Esophagus squamous epithelium (tissue), 4 donors: Measurements from ENCODE around the gene SPATS2L.

Experiments used
- CTCF ChIP-seq, 6 experiments: fragments of 450-650 bp in 4 of 6; fragments of 200-600 bp in 2 of 6; sonication (generic) in 2 of 6; IDR thresholded peaks; one replicate each; pipeline ENCODE4 v1.5.1; 2016 to 2019; ENCODE audit warnings: antibody characterized with exemption in 6 of 6, mild to moderate bottlenecking in 4 of 6, moderate library complexity in 4 of 6
- POLR2A ChIP-seq, 4 donors: fragments of 450-650 bp; IDR thresholded peaks; one replicate each; pipeline ENCODE4 v1.6.1; 2017; ENCODE audit warnings: antibody characterized with exemption in 4 of 4, mild to moderate bottlenecking in 4 of 4, moderate library complexity in 3 of 4

- TF ChIP-seq POLR2A (IDR thresholded peaks at IDR 0.05), result no peak
- TF ChIP-seq CTCF (IDR thresholded peaks at IDR 0.05), result no peak
Observed at GRCh38 chr2:200426754-200427153, 120.3 kb downstream of the SPATS2L start.
